Stimulated activated CD8-positive, alpha-beta memory T cell treated with anti-CD3 and anti-CD28 coated beads, Interleukin-7, amount 100 ng/mL, for 48 hours (primary cell): ENCODE measurements around the gene SPEG.

Experiments used
- DNase-seq, 2 donors: peaks; one replicate each; pipeline ENCODE4 v3.0.0-alpha.2; 2020; ENCODE audit warnings: low read depth in 1 of 2; ENCODE audit errors: extremely low read depth in 1 of 2

The SPEG gene

GRCh38 chr2:219493086-219493485, 58.4 kb downstream of the SPEG start:
- DNase-seq, result no peak

DNA sequence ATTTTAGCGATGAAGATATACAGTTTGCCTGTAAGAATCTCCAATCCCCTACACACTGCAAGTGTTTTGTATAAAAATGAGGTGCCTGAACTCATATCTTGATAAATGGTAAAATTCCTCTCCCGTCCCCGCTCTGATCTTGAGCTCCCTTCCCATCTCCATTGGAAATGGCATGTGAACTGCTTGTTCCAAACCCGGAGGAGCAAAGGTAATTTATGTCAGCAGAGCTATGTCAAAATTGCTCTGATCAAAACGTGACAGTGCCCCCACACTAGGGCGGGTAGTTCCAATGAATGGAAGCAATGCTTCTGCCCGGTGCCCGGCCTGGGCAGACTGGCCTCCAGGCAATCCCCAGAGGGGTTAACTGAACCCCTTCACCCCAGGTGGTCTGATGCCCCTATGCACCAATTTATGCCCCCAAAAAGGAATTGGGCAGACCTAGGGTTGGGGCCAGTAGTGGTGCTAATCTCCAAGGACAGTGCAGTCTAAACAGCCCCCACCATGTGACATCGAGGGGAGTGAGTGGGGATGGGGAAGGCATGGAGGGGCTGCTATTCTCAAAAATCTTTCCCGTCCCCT, 60.4 kb downstream of the SPEG start:
- DNase-seq, result no peak

DNA sequence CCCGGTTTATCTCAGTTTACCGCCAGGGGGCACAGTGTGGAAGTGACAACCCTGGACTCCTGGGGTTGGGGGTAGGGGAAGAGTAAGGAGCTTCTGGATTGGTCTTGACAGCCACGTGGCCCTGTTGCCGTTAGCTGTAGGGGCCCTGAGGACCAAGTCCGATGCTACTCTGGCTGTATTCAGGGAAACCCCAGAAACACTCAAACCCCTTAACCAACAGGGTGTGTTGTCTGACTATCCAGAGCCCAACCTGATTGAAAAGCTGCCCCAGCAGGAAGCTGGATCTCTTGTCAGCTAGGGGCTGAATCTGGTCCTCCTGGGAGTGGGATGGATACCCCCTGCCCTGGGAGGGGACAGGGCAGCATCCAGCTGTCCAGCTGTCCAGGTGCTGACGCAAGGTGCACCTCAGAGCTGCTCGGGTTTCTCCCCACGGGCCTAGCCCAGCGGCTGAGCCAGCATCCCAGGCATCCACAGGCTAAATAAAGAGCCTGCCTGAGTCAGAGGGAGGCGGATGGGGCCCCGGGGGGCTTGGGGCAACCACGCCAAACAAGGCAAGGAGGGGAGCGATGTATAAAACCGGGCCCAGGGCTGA, 61.0 kb downstream of the SPEG start:
- peak in 1 of 2 donors; percentile 43 for DNase-seq

DNA sequence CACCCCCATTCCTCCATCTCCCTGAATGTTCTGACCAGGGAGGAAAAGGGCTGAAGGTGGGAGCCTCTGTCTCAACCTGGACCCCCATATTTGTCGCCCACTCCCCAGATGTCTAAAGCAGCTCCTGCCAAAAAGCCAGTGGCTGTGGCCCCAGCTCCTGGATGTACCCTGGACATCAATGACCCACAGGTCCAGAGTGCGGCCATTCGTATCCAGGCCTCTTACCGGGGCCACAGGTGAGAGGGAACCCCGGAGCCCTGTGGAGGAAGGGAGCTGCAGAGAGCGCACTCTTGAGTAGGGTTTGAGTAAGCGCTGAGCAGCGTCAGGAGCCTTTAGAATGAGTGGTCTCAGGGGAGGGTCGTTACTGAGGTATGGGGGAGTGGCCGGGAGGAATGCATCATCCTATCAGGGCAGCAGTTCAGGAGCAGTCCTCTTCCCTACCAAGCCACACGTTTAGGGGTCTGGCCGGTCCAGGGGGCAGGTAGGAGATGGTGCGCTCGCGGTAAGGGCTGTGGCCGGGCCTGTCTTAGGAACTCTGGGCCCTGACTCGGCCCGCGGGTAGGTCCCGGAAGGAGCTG, 61.7 kb downstream of the SPEG start:
- no peak for DNase-seq

DNA sequence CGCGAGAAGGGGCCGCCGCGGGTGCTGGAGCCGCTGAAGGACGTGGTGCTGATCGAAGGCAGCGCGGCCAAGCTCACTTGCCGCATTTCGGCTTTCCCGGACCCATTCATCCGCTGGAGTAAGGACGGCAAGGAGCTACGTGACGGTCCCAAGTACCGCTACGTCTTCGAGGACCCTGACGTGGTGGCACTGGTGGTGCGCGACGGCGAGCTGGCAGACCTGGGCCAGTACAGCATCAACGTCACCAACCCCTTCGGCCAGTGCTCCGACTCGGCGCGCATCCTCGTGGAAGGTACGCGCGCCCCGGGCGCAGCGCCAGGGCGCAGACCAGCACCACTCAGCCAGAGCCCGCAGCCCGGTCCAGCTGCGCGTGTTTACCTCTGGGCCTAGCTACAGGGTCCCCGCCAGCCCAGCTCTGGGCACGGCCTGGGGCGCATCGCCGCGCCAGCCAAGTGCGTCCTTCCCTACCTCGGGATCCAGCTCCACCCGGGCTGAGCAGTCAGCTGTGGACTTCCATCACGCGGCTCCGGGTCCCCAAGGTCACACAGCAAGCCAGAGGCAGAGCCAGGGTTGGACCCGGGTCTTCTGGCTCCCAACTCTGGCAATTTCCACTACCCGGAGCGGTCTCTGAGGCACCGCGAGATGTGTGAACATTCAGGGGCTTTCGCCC, 62.3 kb downstream of the SPEG start:
- no peak for DNase-seq

- no peak for DNase-seq
Measured at GRCh38 chr2:219497495-219498279, 63.0 kb downstream of the SPEG start.

DNA sequence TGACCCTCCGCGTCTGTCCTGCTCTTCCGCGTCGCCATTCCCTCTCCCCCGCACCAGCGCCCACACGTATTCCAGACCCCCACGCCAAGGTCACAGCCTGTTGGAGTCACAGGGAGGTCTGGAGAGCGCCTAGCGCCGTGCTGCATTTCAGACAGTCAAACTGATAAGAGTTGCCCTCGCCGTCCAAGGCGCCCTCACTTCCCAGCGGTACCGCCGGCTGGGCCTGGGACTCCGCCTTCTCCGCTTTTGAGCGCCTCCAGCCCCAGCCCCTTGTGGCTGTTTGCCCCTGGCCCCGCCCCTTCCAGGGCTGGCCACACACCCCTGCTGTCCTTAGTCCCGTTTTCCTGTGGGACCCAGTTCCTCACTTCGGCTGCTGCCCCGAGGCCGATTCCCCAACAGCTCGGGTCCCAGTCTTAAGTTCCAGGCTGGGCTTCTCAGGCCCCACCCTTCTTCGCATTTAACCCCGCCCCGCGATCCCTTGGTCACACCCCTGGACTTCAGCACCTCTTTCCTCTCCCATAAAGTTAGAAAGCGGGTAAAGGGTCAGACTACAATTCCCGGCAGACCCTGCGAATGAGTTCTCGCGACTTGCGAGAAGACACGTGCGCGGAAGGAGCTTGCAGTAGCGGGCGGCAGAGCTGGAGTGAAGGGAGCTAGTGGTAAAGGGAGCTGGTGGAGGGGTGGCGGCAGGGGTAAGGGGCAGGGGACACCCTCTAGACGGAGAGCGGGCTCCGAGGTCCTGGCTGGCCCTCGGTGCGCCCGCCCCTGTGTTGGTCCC, 63.8 kb downstream of the SPEG start, which contains the start of gene GMPPA:
TSS of gene GMPPA (plus strand) at position 612 of the 778 bp plus-strand sequence. CDS start 1,085 bp downstream, outside the sequence.
- peak; percentile 78 to 91 for DNase-seq

- no peak for DNase-seq
Measured at GRCh38 chr2:219499058-219499307, 64.3 kb downstream of the SPEG start.

DNA sequence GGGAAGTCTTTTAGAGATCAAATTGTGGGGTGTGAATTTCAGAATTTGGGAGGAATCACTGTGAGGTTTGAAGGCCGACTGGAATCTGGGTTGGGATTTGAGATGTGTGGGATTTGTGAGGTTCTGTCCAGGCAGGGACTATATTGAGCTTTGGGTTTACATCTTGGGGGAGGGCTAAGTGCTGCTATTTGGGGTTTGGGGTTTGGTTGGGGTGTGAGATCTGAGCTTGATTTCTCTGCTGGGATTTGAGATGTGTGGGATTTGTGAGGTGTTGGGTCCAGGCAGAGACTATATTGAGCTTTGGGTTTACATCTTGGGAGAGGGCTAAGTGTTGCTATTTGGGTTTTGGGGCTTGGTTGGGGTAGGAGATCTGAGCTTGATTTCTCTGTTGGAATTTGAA, 64.9 kb downstream of the SPEG start:
- DNase-seq, result no peak

GRCh38 chr2:219500135-219500534, 65.5 kb downstream of the SPEG start:
- no peak for DNase-seq

DNA sequence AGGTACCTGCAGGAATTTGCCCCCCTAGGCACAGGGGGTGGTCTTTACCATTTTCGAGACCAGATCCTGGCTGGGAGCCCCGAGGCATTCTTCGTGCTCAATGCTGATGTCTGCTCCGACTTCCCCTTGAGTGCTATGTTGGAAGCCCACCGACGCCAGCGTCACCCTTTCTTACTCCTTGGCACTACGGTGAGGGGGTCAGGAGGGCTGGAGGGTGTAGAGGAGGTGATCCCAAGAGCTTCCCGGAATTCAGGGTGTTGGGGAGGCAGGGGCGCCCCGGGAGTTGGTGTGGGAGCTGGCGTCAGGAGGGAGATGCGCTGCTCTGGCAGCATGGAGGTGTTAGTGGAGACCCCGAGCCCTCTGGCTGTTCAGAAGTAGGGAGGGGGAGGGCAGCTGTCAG, 67.2 kb downstream of the SPEG start:
- DNase-seq, result no peak

DNA sequence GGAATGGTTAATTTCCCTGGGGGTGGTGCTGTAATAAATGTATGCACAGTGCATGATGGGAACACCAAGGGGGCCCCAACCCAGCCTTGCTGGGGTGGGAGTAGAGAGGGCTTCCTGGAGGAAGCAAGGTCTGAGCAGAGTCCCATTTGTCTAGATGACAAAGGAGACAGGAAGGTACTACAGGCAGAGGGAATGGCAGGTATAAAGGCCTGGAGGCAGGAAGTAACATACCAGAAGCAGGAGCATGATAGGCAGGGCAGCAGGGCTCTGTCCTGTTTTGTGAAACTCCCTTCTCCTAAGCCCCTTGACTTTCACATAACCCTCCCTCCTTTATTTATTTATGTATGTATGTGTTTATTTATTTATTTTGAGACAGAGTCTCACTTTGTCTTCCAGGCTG, 68.0 kb downstream of the SPEG start:
- DNase-seq, result no peak

- DNase-seq, result no peak
Measured at GRCh38 chr2:219505585-219505984, 70.9 kb downstream of the SPEG start.

- no peak for DNase-seq
Measured at GRCh38 chr2:219506153-219506801, 71.6 kb downstream of the SPEG start.

- DNase-seq, result no peak
Measured at GRCh38 chr2:219506802-219507526, 72.3 kb downstream of the SPEG start.

GRCh38 chr2:219507581-219508443, 73.2 kb downstream of the SPEG start:
- no peak for DNase-seq

DNA sequence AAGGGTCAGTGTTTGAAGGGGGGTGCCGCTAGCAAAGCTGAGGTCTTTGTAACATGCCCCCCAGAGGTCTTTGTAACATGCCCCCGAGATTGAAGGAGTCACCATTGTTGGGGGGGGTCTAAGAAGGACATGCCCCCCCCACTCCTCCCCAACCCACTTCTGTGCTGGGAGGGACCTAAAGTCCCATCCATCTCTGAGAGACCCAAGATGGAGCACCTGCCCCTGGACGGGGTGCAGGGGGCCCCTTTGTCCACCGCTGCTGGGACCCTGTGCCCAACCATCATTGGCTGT, 73.7 kb downstream of the SPEG start:
- DNase-seq, result no peak

DNA sequence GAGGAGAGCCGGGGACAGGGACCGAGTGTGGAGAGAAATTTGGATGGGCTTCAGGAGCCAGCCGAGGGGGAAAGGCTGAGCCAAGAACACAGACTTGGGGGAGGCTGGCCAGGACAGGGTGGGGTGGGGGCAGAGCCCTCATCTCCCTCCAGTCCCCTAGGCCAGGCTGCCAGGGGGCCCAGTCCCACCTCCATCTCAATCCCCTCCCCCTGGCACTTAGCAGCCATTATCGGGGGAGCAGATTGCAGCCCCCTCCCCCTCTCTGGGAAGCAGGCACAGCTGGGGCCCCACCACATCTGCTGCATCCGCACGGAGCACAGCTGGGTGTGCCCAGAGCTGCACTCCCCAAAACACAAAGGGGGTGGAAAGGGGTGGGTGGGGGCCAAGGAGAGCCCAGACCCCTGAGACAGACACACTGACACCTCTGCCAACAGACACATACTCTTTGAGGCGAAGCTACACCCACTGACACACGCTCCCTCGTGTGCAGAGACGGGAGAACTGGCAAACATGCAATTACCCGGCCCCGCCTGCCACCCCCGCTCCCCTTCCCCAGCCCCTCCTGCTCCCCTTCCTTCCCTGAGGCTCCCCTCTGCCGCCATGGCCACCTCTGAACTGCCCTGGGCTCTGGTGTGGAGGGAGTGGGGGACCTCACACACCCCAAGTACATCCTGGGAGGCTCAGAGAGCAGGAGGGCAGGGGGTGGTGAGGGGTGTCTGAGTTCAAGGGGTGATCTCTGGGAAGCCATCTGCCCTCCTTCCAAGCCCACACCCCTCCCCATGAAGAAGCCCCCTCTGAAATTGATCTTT, 74.5 kb downstream of the SPEG start:
- DNase-seq, result no peak
